Upper lobe of left lung (tissue), 4 donors: Measurements from ENCODE around the gene CRTC1.

Experiments used
- CTCF ChIP-seq, 6 experiments: fragments of 450-650 bp in 4 of 6; fragments of 200-600 bp in 2 of 6; sonication (generic) in 2 of 6; IDR thresholded peaks; one replicate each; pipeline ENCODE4 v1.5.1; 2016 to 2019; ENCODE audit warnings: antibody characterized with exemption in 6 of 6
- EP300 ChIP-seq, 4 donors: sonication (generic); formaldehyde crosslinking; IDR thresholded peaks; one replicate each; pipeline ENCODE4 v1.5.1; 2017; ENCODE audit warnings: antibody characterized with exemption in 4 of 4, control low read depth in 2 of 4
- POLR2A ChIP-seq, 4 donors: fragments of 450-650 bp; IDR thresholded peaks; one replicate each; pipeline ENCODE4 v1.5.1; 2016 to 2017; ENCODE audit warnings: antibody characterized with exemption in 4 of 4, mild to moderate bottlenecking in 2 of 4
- POLR2AphosphoS5 ChIP-seq, 2 donors: sonication (generic); formaldehyde crosslinking; IDR thresholded peaks; one replicate each; pipeline ENCODE4 v1.5.1; 2017; ENCODE audit warnings: antibody characterized with exemption in 2 of 2

DNA sequence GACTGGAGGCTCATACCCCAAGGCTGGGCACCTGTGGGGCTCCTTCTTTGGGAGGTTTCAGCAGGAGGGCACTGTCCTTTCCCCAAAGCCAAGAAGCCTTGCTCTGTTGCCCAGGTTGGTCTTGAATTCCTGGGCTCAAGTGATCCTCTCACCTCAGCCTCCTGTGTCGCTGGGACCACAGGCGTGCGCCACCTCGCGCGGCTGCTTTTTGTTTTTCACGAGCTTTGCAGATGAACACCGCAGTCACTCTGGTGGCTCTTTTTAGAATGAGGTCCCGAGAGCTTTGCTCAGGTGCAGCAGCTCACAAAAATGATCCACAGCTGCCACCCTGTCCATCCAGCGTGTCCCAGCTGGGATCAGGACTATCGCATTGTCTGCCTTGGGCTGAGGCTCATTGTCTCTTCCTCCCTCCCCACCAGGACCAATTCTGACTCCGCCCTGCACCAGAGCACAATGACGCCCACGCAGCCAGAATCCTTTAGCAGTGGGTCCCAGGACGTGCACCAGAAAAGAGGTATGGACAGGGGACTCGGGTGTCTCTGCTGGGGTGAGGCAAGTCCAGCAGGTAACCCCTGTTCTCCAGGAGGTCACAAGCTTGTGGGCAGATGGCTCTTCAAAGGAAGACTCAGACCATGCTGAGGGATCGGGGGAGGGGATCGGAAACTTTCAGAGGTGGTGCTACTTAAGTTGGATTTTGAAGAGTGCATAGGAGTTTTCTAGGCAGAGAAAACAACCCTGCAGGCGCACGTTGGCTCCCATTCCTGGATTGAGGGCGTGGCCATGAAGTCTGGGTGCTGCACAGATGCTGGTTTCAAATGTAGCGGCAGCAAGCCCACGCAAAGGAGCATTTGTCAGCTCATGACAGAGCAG is 66.1 kb downstream of the CRTC1 start:
- TF ChIP-seq CTCF (IDR thresholded peaks at IDR 0.05): no peak
- no peak for TF ChIP-seq POLR2AphosphoS5 (IDR thresholded peaks at IDR 0.05)
- no peak for TF ChIP-seq EP300 (IDR thresholded peaks at IDR 0.05)
- no peak for TF ChIP-seq POLR2A (IDR thresholded peaks at IDR 0.05)
